ENCODE results near the gene EPHB1.

EPHB1 gene

DNA sequence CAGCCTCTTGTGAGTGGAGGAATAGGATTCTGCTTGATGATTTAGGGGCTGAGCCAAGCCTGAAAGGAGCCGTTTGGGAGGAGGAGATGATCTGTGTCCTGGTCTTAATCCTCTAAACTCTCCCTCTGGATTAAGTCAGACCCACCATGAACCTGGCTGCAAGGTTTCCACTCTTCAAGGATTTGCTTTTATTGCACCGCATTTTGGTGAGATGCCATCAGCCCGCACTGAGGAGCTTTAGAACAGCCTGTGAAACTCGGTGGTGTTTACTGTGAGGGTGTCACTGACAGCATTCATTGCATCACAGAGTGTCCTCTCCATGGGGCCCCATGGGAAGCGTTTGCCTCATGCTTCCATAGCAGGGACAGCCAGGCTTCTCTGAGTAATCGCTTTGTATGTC is 59.2 kb downstream of the EPHB1 start:
- DNase-seq: no peak

DNA sequence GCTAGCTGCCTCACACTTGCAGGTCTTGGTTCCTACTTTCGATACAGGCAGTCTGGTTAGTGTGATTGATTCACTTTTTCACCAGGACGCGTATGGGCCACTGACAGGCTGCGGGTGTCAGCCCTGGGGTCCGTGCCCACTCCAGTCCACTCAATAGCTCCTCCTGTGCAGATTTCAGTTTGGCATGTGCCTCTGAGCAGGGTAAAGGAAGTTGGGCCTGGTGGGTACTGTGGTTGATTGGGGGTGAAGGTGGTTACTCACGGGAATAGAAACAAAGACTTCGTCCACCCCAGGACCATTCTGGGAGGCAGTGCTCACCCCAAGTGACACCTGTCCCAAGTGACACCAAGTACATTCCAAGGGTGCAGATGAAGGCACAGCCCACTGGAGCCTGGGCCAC is 62.3 kb downstream of the EPHB1 start:
- no peak for DNase-seq

DNA sequence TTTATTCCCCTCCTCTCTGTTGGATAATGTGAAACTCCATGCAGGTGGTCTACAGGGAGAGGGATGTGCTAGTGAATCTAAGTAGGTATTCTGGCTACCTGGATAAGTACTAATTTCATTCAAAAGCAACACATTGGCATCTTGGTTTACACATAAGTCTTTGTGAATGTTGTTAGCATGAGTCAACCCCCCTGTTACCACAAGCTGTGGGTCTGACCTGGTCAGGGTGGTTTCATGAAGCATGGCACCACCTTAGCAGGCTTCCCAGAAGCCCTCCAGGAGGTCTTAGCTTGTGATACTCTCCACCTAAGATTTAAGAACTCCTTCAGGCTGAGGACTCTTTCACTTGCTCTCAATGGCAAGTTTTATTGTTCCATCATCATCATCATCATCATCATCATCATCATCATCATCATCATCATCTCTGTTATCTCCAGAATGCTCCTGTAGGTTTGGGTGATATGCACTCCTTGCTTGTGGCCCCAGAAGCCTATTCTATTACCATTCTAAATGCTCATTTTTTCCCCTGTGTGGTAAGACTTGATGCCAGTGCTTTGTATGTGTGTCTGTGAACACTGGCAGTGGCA is 62.8 kb downstream of the EPHB1 start:
- DNase-seq: no peak

DNA sequence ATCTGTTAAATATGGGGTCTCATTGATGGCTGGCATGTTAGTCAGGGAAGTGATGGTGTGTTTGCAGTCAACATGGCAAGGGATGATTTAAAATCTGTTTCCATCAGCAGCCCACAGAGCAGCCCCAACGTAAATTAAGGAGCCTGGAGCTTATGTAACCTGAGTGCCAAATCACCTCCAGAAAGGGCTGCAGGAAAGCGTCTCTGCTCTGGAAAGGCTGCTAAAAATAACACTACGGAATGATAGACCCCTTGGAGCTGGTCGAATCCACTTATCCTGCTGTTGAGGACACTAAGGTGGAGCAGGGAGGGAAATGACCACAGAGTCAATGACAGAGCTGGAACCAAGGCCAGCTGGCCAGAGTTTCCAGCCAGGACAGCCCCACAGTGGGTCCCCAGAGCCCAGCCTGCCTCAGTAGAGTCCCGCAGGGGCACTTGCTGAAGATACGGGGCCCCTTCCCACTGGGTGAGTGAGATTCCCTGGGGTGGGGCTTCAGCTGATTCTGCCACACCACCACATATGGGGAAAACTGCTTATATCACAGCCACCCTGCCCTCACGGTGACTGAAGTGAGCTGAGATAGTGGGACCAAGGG is 63.5 kb downstream of the EPHB1 start:
- no peak for DNase-seq

DNA sequence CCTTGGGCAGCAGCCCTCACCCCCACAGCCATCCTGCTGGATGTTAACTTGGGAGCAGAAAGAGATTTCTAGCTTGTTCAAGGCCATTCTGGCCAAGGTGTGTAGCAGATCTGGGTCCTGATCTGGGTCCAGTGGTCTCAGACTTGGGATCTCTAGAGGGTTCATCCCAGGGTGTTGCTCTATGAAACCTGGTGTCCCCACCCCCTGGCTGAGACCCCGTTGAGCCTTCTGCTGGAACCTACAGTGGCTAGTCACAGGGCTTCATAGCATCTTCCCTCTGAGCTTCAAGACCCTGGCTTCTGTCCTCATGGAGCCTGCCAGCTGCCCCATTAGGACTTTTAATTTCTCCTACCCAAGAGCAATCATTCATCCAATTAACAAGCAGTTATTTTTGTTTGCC is 64.3 kb downstream of the EPHB1 start:
- DNase-seq: no peak

DNA sequence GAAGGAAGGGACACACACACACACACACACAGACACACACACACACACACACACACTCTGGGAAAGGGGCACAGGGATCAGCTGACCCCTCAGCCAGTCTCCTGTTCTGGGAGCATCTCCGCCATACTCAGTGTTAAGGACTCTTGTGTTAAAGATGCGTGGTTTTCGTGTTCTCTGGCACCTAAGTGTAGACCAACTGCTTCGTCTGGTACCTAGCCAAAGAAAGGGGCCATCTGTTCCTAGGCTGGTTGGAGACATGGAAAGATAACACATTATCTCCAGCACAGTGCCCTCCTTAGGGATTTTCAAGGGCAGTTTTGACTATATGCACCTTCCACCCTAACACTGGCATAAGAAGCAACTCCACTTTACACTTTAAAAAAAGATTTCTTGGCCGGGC is 65.1 kb downstream of the EPHB1 start:
- DNase-seq: no peak

DNA sequence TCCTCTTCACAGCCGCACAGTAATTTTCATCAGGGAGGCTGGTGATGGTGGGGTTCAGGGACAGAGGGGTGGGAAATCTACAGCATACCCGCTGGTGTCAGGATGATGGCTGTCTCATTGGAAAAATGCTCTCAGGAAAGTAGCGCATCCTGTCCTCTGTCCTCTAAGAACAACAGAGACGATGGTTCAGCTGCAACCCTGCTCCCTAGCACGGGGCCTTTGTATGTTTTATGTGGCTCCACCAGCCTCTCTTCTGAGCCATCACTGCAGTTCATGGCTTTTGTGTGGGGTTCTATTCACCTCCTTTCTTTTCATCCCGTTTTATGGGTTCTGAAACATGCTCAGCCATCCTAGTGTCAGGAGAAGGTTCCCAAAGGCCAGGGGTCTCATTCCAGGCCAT is 68.9 kb downstream of the EPHB1 start:
- DNase-seq: no peak

DNA sequence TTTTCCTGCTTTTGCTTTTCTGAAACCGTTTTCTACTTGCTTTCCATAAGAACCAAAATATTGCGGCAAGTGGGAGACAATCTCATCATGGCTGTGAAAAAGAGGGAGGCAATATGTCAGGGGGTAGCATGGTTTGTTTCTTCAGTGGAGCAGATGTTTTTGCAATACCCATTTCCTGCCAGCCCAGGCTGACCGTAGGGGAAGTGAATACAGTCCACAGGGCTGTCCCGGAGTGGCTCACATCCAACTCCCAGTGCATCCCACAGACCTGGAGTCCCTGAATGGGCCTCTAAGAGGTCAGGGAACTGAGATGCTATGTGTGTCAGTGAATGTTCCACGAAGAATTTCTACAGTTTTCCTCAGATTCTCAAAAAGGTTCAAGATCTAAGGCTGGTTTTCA is 69.6 kb downstream of the EPHB1 start:
- DNase-seq: no peak

DNA sequence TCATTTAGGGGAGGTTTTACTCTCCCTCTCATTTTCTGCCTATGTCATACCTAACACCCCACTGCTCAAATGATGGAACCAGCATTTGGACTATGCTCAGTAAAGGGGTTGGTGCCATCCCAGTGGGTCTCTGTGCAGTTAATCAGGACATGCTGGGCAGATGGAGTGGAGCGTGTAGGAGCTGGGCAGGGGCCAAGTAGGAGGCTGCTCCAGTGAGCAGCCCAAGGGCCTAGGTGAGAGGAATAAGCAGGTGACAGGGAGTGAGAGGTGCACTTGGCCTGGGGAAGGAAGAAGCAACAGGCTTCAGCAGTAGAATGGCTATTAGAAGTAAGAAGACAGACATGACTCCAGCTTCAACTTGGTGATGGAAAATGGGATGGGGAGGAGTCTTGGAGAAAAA is 72.2 kb downstream of the EPHB1 start:
- no peak for DNase-seq

DNA sequence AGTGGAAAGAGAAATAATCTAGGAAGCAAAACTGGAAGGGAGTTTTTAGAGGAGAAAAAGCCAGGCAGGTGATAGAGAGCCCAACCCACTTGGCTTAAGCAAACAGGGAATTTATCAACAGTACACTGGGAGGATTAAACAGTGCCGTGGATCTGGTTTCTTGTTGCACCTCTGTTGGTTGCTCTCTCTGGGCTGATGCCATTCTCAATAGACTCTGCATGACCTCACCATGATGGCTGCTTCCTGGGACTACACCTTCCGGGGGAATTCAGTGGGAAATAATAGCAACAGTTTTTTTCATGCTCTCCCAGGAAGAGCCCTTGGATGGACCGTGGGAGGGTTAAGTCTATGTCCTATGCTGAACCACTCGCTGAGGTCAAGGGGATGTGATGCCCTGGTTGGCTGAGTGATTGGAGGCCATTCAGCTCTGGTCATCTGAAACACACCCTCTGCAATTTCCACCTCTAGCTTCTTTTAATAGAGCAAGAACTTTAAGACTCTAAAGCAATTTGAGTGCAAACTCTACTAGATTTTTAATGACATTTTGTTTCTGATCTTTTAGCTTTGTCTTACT is 74.2 kb downstream of the EPHB1 start:
- DNase-seq: no peak

DNA sequence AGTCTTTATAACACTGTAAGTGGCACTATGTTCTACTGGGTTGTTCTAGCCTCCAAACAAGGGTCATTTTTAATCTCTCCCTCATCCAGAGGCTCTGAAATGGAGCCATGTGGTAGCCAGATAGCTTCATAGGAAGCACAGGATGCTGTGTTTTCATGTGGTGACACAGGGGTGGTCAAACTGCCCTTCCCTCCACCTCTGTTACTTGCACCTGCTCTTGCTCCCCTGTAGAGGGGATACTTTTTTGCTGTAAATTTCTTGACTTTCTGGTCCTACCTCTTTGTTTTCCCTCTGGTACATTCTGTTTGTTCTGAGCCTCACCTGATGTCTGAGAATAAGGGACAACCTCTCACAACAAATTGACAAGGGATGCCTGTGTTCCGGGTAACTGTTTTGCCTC is 76.8 kb downstream of the EPHB1 start:
- no peak for DNase-seq

DNA sequence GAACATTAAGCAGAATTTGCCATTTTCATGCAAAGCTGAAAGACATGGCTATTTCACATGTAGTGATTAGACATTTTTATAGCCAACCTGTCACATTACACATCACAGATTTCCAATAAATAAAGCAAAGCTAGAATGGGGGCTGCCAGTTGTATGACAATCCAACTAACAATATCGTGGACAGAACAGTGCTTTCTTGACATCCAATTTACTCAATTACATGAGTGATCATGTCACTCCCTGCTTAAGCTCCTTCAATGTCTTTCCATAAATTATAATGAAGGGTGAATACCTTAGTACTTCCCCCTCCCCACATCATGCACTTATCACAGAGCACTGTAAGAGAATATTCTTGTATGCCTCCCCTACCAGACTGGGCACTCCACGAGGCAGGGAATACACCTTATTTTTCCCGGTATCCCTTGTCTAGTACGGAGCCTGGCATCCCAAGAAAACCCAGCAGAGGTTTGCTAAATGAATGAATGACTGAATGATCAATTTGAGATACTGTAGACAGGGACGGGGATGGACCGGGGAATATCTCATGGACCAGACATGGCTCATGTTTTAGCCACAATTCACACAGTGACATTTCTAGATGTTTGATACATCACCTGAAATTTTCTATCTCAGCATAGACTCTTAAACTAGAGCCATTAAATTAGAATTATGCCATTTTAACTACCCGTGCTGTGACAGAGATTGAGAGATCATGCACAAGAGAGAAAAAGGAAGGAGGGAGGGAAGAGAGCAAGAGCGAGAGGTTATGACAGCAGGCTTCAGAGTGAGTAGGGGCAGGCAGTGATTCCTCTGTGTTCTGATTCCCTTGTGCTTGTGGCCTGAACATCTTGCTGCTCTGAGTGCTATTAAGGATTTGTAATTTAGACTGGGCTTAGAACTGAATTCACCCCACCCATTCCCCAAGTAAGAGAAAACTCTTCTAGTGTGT is 77.7 kb downstream of the EPHB1 start:
- DNase-seq: no peak

DNA sequence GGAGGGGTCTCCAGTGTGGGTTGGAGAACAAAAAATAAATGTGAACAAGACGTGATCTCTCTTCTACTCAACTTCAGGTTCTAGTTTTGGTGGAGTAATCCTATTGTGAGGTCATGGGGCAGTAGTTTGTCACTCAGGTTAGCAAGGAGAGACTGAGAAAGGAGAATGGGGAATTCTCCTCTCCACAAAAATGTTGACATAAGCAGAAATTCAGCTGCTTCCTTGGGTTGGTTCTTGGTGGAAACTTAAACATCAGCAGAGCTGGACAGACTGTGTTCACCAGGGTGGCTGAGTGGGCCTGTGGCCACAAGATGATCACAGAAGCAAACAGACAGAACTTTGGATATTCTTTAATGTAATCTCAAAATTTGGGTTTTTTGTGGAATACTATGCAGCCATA is 78.7 kb downstream of the EPHB1 start:
- DNase-seq: no peak

DNA sequence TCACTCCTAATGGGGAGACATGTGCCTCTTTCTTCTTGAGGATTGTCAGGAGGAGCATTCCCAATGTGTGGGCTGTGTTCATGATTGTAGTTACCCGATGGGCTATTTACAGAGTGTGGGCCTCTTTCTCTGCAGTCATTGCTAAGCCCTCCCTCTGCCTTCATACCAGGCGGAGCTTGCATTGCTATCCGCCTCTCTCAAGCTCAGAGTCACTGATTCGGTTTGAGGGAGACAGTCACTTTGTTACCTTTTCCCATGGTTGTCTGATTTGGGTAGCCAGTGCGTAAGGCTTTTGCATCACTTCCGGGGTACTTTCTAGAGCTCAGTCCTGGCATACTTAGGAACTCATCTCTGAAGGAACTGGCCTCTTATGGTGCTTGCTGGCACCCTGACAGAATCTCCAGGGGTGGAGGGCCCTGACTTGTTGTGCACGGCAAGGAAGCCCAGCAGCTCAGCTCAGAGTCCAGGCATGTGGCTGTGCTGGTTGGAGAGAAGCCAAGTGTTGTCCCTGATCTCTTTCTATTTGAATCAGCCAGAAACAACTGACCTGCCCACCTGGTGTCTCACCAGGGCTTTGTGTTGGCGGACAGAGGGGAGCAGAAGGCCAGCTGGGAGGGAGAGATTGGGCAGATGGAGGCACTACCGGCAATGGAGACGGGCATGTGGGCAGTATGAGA is 79.8 kb downstream of the EPHB1 start:
- no peak for DNase-seq

DNA sequence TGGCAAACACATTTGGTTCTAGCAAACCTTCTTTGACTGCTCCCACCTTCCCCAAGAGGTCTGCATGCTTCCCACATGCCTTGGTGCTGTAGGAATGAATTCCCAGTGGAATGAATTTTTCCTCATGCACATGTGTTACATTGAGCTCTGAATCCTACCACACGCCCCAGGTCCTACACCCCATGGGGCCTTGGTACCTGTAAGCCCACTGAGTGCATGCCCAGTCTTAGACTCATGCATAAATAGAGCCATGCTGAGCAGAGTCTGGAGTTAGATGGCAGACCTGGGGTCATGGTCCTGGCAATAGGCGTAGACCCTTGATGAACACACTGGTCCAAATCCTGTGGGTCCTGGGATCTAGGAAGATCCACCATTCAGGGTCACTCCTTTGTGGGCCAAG is 81.8 kb downstream of the EPHB1 start:
- no peak for DNase-seq

DNA sequence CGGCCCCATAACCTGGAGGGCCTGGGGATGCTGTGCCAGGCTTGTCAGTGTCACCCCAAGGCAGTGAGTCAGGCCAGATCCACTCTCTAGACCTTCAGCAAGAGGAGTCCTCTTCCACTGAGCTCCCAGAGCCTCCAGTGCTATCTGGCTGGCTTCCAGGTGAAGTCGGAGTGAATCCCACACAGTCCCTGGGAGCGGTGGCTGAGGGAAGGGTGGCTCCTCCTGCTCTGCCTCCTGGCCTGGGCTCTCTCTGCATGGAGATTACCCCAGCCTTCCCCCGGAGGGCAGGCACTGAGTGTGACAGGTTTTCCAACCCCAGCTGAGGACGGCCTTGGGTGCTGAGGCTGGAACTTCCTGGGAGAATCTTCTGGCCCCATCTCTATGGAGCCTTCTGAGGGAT is 82.7 kb downstream of the EPHB1 start:
- DNase-seq: no peak

DNA sequence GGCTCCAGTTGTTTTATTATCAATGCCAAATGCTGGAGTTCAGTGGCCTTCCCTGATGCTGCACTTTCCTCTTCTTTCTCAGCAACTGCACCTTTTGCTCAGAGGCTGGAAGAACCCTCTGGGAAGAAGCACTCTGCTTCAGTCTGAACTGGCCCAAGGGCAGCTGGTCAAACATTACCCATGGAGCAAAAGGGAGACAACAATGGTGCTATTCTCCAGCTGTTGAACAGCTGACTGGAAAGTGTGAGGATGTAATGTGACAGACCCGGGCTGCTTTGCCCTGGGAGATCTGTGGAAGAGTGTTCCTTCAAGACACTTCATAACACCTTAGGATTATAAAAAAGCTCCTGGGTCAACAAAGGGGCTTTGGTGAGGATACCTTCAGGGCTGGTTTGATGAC is 84.9 kb downstream of the EPHB1 start:
- no peak for DNase-seq

DNA sequence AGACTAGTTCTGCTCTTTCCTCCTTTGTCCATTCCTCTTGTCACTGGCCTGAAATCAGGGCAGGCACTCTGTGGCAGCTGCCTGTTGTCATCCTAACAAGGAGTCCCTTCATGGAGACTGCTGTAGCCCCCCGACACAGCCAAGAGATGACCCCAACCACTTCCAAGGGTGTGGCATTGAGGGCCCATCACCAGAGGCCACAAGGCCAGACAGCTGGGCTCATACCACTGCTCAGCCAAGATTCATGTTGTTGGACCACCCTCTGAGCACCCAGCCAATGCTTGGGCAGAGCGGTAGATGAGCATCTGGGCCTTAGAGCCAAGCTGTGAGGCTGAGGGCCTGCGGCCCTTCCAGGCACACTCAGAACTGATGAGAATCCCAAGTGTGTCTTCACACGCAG is 85.4 kb downstream of the EPHB1 start:
- no peak for DNase-seq

DNA sequence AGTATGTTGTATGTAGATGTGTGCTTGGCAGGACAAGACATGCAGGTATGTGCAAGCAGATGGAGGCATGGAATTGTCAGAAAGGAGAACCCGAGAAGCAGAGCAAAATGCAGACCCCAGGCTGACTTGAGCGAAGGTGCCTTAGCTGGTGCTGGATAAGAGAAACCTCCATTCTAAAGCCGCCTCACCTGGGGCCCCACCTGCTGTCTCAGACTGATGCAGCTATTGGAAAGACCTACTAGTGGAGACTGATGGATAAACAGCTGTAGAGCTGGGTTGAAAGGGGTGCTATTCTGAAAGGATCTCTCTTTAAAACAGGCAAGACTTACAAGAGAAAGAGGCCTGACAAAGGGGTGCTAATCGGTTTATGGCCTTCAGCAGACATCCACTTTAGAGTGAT is 86.2 kb downstream of the EPHB1 start:
- DNase-seq: no peak

DNA sequence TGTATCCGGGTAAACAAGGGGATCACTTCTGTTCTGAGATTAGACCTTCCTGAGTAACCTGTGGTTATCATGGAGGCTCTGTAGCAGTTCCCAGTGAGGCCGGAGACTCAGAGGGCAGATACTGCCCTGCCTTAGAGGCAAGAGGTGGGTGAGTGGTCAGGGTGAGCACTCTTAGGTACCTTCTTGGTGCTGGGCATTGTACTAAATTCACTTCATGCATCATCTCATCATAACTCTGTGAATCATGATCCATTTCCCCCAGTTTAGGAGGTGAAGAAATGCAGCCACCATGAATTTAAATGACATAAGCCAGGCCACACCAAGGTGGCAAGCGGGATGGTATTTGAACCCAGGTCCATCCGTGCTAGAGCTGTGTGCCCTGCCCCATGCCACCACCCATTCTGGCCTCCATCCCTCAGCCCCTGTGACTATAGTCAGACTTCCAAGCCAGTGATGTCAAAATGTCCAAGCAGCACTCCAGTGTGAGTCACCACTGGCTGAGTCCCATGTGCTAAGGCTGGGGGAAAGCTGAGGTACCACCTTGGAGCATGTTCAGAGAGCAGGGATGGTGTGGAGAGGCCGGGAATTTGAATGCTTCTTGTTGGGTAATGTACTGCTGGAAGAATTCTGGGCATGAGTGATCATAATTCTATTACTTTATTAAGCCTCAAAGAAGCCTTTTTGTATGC is 88.8 kb downstream of the EPHB1 start:
- DNase-seq: no peak

DNA sequence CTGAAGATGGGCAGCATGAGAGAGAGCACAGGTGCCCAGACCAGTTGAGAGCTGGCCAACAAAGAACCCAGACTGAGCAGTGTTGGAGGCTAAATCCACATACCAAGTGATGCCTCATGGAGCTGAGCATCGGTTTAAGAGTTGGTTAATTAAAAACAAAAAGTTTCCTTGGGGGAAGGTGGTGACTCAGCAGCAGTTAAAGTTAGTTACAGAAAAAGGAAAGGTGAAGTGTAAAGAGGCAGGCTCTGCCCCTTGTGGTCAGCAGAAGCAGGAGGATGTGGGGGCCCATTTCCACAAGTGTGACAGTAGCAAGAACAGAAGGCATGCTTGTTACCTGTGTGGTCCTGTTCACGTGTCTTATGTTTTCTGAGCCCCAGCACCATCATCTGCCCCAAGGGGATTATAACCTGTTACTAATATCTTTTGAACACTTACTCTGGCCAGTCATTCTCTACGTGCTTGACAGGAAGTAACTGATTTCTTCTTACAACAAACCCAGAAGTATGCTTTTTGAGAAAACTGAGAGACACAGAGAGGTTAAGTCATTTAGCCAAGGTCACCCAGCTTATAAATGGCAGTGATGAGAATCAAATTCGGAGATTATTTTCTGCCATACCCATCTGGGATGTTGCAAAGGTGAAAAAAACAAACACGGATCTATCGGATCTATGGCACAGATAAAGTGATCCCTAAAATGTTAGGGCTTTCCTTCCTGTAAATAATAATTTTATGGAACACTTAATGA is 91.0 kb downstream of the EPHB1 start:
- no peak for DNase-seq

DNA sequence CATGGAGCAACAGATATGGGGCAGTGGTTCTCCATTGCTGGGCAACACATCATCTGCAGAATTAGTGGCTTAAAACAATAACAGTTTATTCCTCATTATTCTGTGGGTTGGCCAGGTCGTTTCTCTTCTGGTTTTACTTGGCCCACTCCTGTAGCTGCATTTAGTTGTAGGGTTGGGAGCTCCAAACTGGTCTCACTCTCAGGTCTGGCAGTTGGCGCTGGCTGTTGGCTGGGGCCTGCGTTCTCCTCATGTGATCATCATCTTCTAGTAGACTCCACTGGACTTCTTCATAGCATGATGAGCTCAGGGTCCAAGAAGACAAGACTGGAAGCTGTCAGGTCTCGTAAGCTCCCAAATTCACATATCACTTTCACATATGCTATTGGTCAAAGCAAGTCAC is 91.9 kb downstream of the EPHB1 start:
- no peak for DNase-seq
